Measurements from ENCODE around the gene PCDH12. TPM values are rescaled to one million over a fixed set of nuclear protein-coding genes. Genes with fewer than 3 reads are reported as not detected.

The PCDH12 gene
- polyA plus RNA-seq, 1 experiment, result not detected

DNA sequence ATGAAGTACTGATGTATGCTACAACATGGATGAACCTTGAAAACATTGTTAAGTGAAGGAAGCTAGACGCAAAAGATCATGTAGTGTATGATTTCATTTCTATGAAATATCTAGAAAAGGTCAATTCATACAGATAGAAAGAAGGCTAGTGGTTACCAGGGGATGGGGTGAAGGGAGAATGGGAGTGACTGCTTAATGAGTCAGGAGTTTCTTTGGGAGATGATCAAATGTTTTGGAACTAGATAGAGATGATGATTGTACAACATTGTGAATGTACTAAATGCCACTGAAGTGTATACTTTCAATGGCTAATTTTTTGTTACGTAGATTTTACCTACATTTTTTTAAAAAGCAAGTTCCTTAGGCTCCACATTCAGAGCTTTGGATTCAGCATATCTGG, 49.2 kb downstream of the PCDH12 start:
- no peak overlapping the region for H3K4me3 ChIP-seq (ENCODE audit: low read depth, low read length)
- CTCF ChIA-PET, result no interaction called here
- no peak overlapping the region for H3K27ac ChIP-seq (ENCODE audit: low read depth, low read length)
- POLR2A ChIA-PET, result no interaction called here
- TF ChIP-seq, protein P1, sequence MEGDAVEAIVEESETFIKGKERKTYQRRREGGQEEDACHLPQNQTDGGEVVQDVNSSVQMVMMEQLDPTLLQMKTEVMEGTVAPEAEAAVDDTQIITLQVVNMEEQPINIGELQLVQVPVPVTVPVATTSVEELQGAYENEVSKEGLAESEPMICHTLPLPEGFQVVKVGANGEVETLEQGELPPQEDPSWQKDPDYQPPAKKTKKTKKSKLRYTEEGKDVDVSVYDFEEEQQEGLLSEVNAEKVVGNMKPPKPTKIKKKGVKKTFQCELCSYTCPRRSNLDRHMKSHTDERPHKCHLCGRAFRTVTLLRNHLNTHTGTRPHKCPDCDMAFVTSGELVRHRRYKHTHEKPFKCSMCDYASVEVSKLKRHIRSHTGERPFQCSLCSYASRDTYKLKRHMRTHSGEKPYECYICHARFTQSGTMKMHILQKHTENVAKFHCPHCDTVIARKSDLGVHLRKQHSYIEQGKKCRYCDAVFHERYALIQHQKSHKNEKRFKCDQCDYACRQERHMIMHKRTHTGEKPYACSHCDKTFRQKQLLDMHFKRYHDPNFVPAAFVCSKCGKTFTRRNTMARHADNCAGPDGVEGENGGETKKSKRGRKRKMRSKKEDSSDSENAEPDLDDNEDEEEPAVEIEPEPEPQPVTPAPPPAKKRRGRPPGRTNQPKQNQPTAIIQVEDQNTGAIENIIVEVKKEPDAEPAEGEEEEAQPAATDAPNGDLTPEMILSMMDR (IDR thresholded peaks at IDR 0.05; ENCODE audit: low read depth, low read length), result no peak
- no peaks in the 10 kb centered on the region for H3K9me3 ChIP-seq (ENCODE audit: control insufficient read depth, insufficient read depth, low read length)
- peaks cover 20% of the 10 kb centered on the region for H3K27me3 ChIP-seq (ENCODE audit: control insufficient read depth, insufficient read depth, low read length)
- DNase-seq (ENCODE audit: low read depth, low spot score), result no peak

DNA sequence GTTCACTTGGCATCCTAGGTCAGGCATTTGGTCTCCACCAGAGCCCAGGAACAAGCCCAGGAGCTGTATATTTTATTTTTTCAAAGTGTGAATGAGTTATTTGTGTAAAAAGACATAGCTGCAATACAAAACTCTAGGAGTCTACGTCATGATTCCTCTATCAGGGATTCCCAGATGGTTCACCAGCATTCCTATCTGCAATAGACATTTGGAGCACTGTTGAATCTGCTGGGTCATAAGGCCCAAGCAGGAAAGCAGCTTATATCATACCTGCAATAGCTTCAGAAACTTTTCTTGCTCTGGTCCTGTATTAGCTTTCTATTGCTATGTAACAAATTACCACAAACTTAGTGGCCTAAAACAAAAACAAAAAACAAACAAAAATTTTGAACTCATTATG, 51.0 kb downstream of the PCDH12 start:
- Histone ChIP-seq H3K9me3 (ENCODE audit: control insufficient read depth, insufficient read depth, low read length) (no peaks in the 10 kb centered on the region), H3K27ac (ENCODE audit: low read depth, low read length) (no peak overlapping the region), H3K27me3 (ENCODE audit: control insufficient read depth, insufficient read depth, low read length) (peaks cover 15% of the 10 kb centered on the region), H3K4me3 (ENCODE audit: low read depth, low read length) (no peak overlapping the region)
- ChIA-PET CTCF (interaction anchor here (1.1 to 2.2 kb wide), 4 partner anchors 9 to 205 kb away, joined by 3 to 9 read pairs (median 5); partner anchors contain the start of gene PCDH1), POLR2A (no interaction called here)
- DNase-seq (ENCODE audit: low read depth, low spot score), result no peak
- TF ChIP-seq, protein P1 (IDR thresholded peaks at IDR 0.05; ENCODE audit: low read depth, low read length), result no peak

DNA sequence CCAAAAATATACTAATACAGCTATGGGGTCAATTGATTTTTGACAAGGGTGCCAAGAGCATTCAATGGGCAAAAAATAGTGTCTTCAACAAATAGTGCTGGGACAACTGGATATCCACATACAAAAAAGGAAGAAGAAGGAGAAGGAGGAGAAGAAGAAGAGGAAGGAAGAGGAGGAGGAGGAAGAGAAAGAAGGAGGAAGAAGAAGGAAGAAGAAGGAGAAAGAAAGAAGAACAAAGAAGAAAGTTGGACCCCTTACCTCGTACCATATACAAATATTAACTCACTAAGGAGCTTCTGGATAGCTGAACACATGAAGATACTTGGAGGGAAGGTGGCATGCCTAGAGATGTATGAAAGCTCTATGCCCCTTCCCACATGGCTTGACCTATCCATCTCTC, 51.5 kb downstream of the PCDH12 start:
- H3K27ac ChIP-seq (ENCODE audit: low read depth, low read length), result no peak overlapping the region
- TF ChIP-seq, protein P1 (IDR thresholded peaks at IDR 0.05; ENCODE audit: low read depth, low read length), result no peak
- H3K4me3 ChIP-seq (ENCODE audit: low read depth, low read length), result no peak overlapping the region
- peaks cover 15% of the 10 kb centered on the region for H3K27me3 ChIP-seq (ENCODE audit: control insufficient read depth, insufficient read depth, low read length)
- CTCF ChIA-PET, result interaction anchor here (1.1 to 2.2 kb wide), 5 partner anchors 8 to 205 kb away, joined by 3 to 9 read pairs (median 5); partner anchors contain the start of gene PCDH1
- H3K9me3 ChIP-seq (ENCODE audit: control insufficient read depth, insufficient read depth, low read length), result no peaks in the 10 kb centered on the region
- no peak for DNase-seq (ENCODE audit: low read depth, low spot score)
- POLR2A ChIA-PET, result no interaction called here

DNA sequence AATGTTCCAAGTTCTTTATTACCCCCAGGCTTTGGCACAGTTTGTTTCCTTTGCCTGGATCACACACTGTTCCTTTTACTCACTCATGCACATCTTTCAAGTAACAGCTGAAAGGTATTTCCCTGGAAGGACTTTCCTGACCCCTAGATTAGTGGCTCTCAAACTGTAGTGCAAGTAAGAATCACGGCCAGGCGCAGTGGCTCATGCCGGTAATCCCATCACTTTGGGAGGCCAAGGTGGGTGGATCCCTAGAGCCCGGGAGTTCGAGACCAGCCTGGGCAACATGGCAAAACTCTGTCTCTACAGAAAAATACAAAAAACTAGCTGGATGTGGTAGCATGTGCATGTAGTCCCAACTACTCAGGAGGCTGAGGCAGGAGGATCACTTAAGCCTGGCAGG, 53.5 kb downstream of the PCDH12 start:
- no peak overlapping the region for H3K27ac ChIP-seq (ENCODE audit: low read depth, low read length)
- H3K9me3 ChIP-seq (ENCODE audit: control insufficient read depth, insufficient read depth, low read length), result no peaks in the 10 kb centered on the region
- DNase-seq (ENCODE audit: low read depth, low spot score), result no peak
- TF ChIP-seq, protein P1 (IDR thresholded peaks at IDR 0.05; ENCODE audit: low read depth, low read length), result no peak
- peaks cover 12% of the 10 kb centered on the region for H3K27me3 ChIP-seq (ENCODE audit: control insufficient read depth, insufficient read depth, low read length)
- no peak overlapping the region for H3K4me3 ChIP-seq (ENCODE audit: low read depth, low read length)
- CTCF ChIA-PET, result no interaction called here
- POLR2A ChIA-PET, result no interaction called here

DNA sequence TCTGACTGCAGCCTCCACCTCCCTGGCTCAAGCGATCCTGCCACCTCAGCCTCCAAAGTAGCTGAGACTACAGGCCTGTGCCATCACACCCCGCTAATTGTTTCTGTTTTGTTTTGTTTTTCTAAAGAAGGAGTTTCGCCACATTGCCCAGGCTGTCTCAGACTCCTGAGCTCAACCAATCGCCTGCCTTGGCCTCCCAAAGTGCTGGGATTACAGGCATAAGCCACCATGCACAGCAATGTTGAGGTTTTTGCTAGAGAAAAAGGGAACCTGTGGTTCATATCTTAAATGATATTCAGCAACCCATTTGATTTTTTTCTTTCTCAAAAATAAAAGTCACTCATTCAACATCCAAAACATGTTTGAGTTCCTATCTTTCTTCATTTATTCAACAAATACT, 54.7 kb downstream of the PCDH12 start:
- CTCF ChIA-PET, result interaction anchor here (1.5 kb wide), 1 partner anchor 24 kb away, joined by 3 read pairs; no protein-coding TSS in a partner anchor
- peaks cover 12% of the 10 kb centered on the region for H3K27me3 ChIP-seq (ENCODE audit: control insufficient read depth, insufficient read depth, low read length)
- TF ChIP-seq, protein P1 (IDR thresholded peaks at IDR 0.05; ENCODE audit: low read depth, low read length), result no peak

More for the DNA sequence above, 54.7 kb downstream of the PCDH12 start:
- H3K27ac ChIP-seq (ENCODE audit: low read depth, low read length), result no peak overlapping the region
- DNase-seq (ENCODE audit: low read depth, low spot score), result no peak
- POLR2A ChIA-PET, result no interaction called here
- H3K9me3 ChIP-seq (ENCODE audit: control insufficient read depth, insufficient read depth, low read length), result no peaks in the 10 kb centered on the region
- no peak overlapping the region for H3K4me3 ChIP-seq (ENCODE audit: low read depth, low read length)

Data from AG04450 (cell line).